GM21390 (cell line): Measurements from ENCODE around the gene SLC7A9.

Source experiments
- ATAC-seq: cut with Tn5 transposase; IDR thresholded peaks from one replicate; pipeline ENCODE4 v1.9.1; 2021; ENCODE audit not compliant: unreplicated experiment

The SLC7A9 gene

GRCh38 chr19:32828643-32829344, 40.8 kb downstream of the SLC7A9 start:
- ATAC-seq = no peak

DNA sequence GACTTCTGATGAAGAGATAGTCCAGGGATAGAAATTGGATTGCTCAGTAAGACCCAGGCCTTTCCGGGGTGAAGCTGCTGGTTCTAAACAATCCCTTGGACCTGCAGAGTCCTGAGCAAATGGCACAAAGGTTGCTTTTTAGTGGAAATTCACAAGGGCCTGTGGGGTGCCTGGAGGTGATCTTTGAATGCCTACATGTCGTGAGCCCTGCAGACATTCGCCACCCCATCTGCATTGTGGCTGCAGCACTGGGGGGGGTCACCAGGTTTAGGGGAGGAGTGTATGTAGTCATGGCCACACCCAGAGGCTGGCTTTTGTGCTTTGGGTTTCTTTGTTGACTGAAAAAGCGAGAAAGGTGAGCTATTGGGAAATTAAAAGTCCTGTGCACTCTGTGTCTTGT, 41.4 kb downstream of the SLC7A9 start:
- no peak for ATAC-seq

DNA sequence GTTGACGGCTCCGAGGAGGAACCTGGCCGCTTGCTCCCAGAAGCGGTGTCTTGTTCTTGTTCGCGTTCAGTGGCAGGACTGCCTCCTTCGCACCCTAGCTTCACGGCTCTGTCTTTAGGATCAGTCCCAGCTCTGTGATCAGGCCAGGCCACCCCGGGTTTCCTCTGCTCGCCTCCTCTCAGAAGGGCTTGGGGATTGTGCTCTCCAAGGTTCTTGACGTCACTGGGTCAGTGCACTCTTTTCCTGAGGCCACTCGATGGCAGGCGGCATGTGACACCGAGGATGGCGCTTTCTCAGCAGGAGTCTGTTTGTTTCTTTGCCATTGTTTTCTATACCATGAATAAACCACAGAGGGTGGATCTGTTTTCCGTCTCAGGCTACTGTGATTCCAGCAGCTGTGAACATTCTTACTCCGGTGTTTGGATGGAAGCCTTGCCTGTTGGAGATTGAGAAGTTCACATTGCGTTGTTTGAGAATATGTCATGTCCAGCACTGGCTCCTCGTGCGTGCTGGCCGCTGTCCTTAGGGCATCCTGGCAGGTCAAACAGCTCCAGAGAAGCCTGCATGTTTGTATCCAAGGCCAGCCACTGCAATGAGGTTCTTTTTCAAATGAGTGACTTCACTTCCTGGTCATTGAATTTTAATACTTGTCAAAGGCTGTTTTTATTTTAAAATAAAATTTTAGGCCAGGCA, 44.5 kb downstream of the SLC7A9 start:
- ATAC-seq = no peak

GRCh38 chr19:32824191-32824751, 45.3 kb downstream of the SLC7A9 start:
- ATAC-seq = no peak

- no peak for ATAC-seq
These were observed 45.8 kb downstream of the SLC7A9 start for GRCh38 chr19:32823747-32824102.

GRCh38 chr19:32822916-32823746, 46.4 kb downstream of the SLC7A9 start:
- ATAC-seq = no peak

DNA sequence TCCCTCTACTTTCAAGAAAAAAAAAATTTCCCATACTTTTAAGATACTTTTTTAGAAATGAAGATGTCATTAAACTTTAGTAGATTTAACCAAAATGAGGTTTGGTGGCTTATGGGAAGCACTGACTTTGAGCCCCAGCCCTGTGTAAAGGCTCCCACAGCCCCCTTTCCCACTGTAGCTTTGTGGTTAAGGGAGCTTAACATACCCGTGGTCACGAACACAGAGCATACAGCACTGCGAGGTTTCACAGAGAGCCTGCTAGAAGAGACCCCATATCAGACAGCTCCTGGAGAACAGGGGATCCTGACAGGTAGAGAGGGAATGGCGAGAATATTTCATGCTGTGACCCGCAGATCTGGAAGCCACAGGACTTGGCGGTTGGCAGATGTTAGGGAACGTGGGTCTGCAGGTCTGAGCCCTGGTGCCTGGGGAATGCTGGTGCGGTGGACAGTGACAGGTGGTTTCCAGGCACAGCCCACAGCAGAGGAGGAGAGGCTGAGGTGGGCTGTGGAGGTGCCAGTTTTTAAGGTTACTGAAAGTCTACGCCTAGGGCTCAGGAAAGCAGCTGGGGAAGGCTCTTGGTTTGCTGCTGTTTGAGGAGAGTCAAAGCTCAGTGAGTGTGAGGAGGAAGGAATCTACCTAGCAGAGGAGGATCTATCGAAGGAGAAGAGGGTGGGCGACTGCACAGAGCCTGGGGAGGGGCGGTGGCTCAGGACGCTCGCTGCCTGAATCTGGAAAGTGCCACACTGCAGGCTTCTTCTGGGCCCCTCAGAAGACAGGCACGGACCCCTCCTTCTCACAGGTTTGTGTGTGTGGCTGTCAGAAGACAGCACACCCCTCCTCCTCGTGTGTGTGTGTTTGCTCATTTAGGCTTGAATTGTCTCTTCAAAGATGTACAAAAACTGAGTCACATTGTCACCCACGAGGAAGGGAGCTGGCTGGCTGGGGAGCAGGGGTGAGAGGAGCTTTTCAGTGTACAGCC, 49.9 kb downstream of the SLC7A9 start:
- no peak for ATAC-seq

DNA sequence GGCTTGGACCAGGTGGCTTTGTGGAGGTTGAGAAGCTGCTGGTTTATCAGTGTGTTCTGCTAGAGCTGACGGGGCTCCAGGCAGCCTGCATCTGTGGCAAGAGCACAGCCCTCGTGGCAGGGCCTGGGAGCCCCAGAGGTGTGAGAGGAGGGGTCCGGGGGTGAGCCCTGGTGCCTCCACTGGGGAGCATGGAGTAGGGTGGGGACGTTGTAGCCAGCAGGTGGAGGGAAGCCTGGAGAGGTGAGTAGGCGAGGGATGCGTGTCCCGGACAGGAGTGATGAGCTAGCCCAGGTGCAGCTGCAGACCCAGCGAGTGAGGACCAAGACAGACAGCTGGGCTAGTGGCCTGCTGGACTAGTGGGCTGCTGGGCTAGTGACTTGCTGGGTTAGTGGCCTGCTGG, 51.0 kb downstream of the SLC7A9 start:
- no peak for ATAC-seq

GRCh38 chr19:32817569-32818476, 51.7 kb downstream of the SLC7A9 start:
- ATAC-seq = no peak

DNA sequence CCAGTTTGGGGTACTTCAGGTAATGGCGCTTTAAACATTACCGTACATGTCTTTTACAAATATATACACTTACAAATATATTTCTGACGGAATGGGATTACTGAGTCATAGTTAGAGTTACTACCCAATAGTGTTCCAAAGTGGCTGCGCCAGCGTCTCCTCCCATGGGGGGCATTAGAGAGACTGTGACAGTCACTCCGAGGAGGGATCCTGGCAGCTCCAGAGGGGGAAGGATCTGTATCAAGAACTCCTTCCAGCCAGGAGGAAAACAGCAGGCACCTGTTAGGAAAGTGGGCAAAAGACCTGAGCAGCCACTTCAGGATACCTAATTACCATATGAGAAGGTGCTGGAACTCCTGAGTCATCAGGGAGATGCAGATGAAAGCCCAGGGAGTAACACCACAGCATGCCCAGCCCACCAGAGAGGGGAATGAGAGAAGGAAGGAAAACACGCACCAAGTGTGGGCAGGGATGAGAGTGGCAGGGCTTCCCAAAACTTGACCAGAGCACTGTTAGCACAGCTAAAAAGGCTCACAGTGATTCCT, 52.9 kb downstream of the SLC7A9 start:
- ATAC-seq = no peak

GRCh38 chr19:32814624-32815023, 54.9 kb downstream of the SLC7A9 start:
- ATAC-seq = no peak

DNA sequence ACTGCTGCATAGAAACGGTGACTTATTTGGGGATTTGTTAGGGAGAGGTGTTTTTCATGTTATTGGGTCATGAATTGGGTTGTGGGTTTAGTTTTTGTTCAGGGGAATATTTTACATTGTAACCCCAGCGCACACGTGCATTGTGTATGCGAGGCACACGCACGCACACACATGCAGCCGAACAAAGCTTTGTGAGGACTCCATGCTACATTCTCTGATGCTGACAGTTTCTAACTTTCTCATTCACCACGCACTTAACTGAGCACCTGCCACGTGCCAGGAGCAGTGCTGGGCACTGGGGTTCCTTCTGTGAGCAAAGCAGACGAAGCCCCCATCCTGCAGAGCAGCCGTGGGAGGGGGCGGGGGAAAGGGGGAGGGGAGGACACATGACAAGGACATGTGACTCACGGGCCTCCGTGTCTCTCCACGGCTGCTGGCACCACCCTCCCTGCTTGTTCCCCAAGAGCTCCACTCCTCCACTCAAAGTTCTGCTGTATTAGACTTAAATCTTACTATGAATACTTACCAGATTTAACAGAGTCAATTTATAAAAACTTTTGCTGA, 55.6 kb downstream of the SLC7A9 start:
- ATAC-seq = no peak

DNA sequence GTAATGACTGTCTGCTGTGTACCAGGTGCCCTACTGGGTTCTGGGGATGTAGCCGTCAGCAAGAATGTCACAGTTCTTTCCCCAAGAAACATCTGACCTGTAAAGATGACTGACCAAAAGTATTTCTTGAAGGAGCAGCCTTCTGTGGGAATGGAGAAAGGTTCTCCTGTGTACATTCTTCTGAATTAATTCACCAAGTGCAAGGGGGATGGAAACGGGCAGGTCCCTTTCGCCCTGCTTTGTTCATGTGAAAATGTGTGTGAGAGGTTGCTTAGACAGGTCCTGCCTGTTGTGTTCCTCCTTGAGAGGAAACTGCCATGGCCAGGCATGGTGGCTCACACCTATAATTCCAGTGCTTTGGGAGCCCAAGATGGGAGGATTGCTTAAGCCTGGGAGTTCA, 57.0 kb downstream of the SLC7A9 start:
- ATAC-seq = no peak

DNA sequence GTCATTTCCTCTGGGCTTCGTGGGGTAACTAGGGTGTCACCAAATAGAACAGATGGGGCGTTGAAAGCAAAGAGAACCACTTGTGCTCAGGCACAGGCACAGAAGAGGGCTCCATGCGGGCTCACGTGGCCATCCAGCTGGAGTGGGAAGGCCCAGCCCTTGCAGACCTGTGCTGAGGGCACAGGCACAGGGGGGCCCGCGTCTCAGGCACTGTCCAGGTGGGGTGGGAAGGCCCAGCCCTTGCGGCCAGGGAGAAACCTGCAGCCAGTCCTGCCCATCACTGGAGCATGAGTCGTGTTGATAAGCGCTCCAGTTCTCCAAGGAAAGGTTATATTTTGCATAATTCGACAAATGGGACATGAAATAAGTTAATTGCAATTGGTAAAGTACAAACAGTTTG, 57.5 kb downstream of the SLC7A9 start:
- ATAC-seq = no peak

GRCh38 chr19:32811151-32811550, 58.4 kb downstream of the SLC7A9 start:
- ATAC-seq = no peak

DNA sequence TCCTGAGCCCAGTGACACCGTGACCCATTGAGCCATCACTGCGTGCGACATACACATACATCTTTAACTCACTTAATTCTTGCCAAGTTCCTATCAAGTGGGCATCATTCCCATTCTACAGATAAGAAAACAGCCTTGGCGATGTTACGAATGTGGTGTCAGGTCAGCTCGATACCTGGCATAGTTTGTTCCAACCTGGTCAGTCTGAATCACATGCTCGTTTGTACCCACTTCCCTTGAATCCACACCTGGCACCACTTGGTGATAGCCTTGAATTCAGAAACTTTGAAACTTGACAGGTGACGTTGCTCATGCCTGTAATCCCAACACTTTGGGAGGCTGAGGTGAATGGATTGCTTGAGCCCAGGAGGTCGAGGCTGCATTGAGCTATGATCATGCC, 59.1 kb downstream of the SLC7A9 start:
- ATAC-seq = no peak

GRCh38 chr19:32809754-32810153, 59.8 kb downstream of the SLC7A9 start:
- no peak for ATAC-seq

GRCh38 chr19:32809254-32809653, 60.3 kb downstream of the SLC7A9 start:
- ATAC-seq = no peak

- ATAC-seq = no peak
These were observed 61.3 kb downstream of the SLC7A9 start for GRCh38 chr19:32808236-32808635.
